A549 (cell line): ENCODE measurements around the gene ZFY. TPM values are rescaled to one million over a fixed set of nuclear protein-coding genes. Genes with fewer than 3 reads are reported as not detected.

Source experiments
- ATAC-seq, 2 experiments: fragments of 200-7000 bp in 1 of 2; fragments of >200 bp in 1 of 2; cut with Nextera tagmentation in 1 of 2; cut with Tn5 transposase in 1 of 2; 3 replicates each; pipeline versions ENCODE4 v1.8.0 to v1.9.1; 2018 to 2020; ENCODE audit warnings: mild to moderate bottlenecking in 1 of 2, moderate library complexity in 1 of 2
- CTCF ChIA-PET: fragments of 300-600 bp; sonication (Branson Sonifier 250); formaldehyde crosslinking; extraction: SDS; loops from one replicate; lab custom pipeline; 2021; ENCODE audit warnings: antibody characterized with exemption, inconsistent platforms; lab: Yijun Ruan, JAX
- POLR2A ChIA-PET: fragments of 350-600 bp; formaldehyde crosslinking; extraction: SDS; loops from one replicate; lab custom pipeline; 2021; ENCODE audit warnings: antibody characterized with exemption, inconsistent platforms; lab: Yijun Ruan, JAX
- DNase-seq, 2 experiments: peaks; one replicate each; pipeline versions ENCODE4 v3.0.0 to v3.0.0-alpha.2; 2011 to 2016; ENCODE audit warnings: low read depth in 1 of 2, low spot score in 1 of 2
- FAIRE-seq: peaks from 2 replicates; lab custom pipeline; 2011; peaks lifted over from hg19 to GRCh38; lab: Jason Lieb, UNC
- H3K27ac ChIP-seq, 2 experiments: fragments of >200 bp; sonication (Bioruptor Twin); formaldehyde crosslinking; 3 replicates each; pipeline ENCODE4 v1.5.1; 2016 to 2017
- H3K4me1 ChIP-seq: fragments of >200 bp; sonication (Bioruptor Twin); formaldehyde crosslinking; 3 replicates; pipeline ENCODE4 v1.6.1; 2016
- H3K4me2 ChIP-seq: fragments of >200 bp; sonication (Bioruptor Twin); formaldehyde crosslinking; 3 replicates; pipeline ENCODE4 v1.6.1; 2016
- H3K4me3 ChIP-seq: fragments of >200 bp; sonication (Bioruptor Twin); formaldehyde crosslinking; 3 replicates; pipeline ENCODE4 v1.5.1; 2016
- H3K9me3 ChIP-seq: fragments of >200 bp; sonication (Bioruptor Twin); formaldehyde crosslinking; 3 replicates; pipeline ENCODE4 v1.6.1; 2016
- ATOH8 ChIP-seq: fragments of 250-450 bp; sonication (Bioruptor Pico); IDR thresholded peaks from 2 replicates; pipeline ENCODE4 v1.5.0; 2020; ENCODE audit warnings: low read depth, mild to moderate bottlenecking, moderate library complexity
- CEBPB ChIP-seq, 2 experiments: fragments of >200 bp in 1 of 2; sonication (Bioruptor Twin) in 1 of 2; formaldehyde crosslinking in 1 of 2; IDR thresholded peaks; 2 replicates each; pipeline ENCODE4 v1.6.1; 2012 to 2016
- CHD4 ChIP-seq: fragments of 200-600 bp; sonication (generic); IDR thresholded peaks from 2 replicates; pipeline ENCODE4 v1.6.1; 2016; ENCODE audit warnings: antibody characterized with exemption, mild to moderate bottlenecking, borderline replicate concordance
- FOSL2 ChIP-seq, 2 experiments: fragments of 450-650 bp in 1 of 2; fragments of >200 bp in 1 of 2; sonication (Bioruptor Twin) in 1 of 2; formaldehyde crosslinking; IDR thresholded peaks; 2 replicates each; pipeline versions ENCODE4 v1.5.0 to v1.6.1; 2016 to 2020; ENCODE audit warnings: mild to moderate bottlenecking in 1 of 2, moderate library complexity in 1 of 2
- GATA3 ChIP-seq: IDR thresholded peaks from 2 replicates; pipeline ENCODE4 v1.6.1; 2012; ENCODE audit warnings: borderline replicate concordance
- HDAC2 ChIP-seq: fragments of 200-600 bp; sonication (generic); IDR thresholded peaks from 2 replicates; pipeline ENCODE4 v1.6.1; 2016
- HES2 ChIP-seq: fragments of >200 bp; sonication (Bioruptor Twin); formaldehyde crosslinking; IDR thresholded peaks from 2 replicates; pipeline ENCODE4 v1.6.1; 2016
- HEYL ChIP-seq: fragments of 250-450 bp; sonication (Bioruptor Pico); IDR thresholded peaks from 2 replicates; pipeline ENCODE4 v1.8.0; 2021; ENCODE audit warnings: mild to moderate bottlenecking, moderate library complexity
- MAX ChIP-seq: IDR thresholded peaks from 2 replicates; pipeline ENCODE4 v1.6.1; 2012
- POLR2A ChIP-seq: IDR thresholded peaks from 2 replicates; pipeline ENCODE4 v1.6.1; 2012; ENCODE audit warnings: mild to moderate bottlenecking, low read length
- RCOR1 ChIP-seq: fragments of 150-350 bp; IDR thresholded peaks from 2 replicates; pipeline ENCODE4 v1.6.1; 2014; ENCODE audit warnings: antibody characterized with exemption, low read length, low read depth
- REST ChIP-seq: fragments of 200-600 bp; sonication (generic); IDR thresholded peaks from 2 replicates; pipeline ENCODE4 v1.6.1; 2016; ENCODE audit warnings: antibody characterized with exemption, mild to moderate bottlenecking, moderate library complexity
- SMC3 ChIP-seq: fragments of >200 bp; sonication (Bioruptor Twin); formaldehyde crosslinking; IDR thresholded peaks from 3 replicates; pipeline ENCODE4 v1.6.1; 2018; ENCODE audit warnings: inconsistent platforms
- TP53 ChIP-seq: fragments of 250-450 bp; sonication (Bioruptor Pico); IDR thresholded peaks from 2 replicates; pipeline ENCODE4 v1.5.0; 2021; ENCODE audit warnings: mild to moderate bottlenecking, moderate library complexity
- ZFP36 ChIP-seq: fragments of 450-650 bp; IDR thresholded peaks from 2 replicates; pipeline ENCODE4 v1.6.1; 2014; ENCODE audit warnings: borderline replicate concordance; ENCODE audit not compliant: partially characterized antibody
- ZNF302 ChIP-seq: fragments of 250-450 bp; sonication (Bioruptor Pico); IDR thresholded peaks from 2 replicates; pipeline ENCODE4 v1.9.0; 2021; ENCODE audit warnings: inconsistent platforms, mild to moderate bottlenecking, moderate library complexity
- WGBS: methylation state at CpG from one replicate; pipeline ENCODE4 v1.1.6; 2017; ENCODE audit errors: missing lambda C conversion rate; 5-methylcytosine and 5-hydroxymethylcytosine counted together
- polyA plus RNA-seq, 4 experiments: library from polyadenylated mRNA; depleted of rRNA in 3 of 4; stranded (reverse); fragments of >200 nt; fragmentation: RNase III in 1 of 4; extraction: RNeasy Plus Mini Kit Qiagen cat#74134 plus additional on column Dnase treatment in 1 of 4; gene quantifications; 2 replicates in 3 of 4; 3 replicates in 1 of 4; pipeline ENCODE4 v1.2.3, GENCODE V29; 2011 to 2017
- TF ChIP-seq, protein P1 (sequence below): fragments of >200 bp; sonication (Bioruptor Twin); formaldehyde crosslinking; IDR thresholded peaks from 3 replicates; pipeline ENCODE4 v1.5.1; 2016
- TF ChIP-seq, protein P2 (sequence below): fragments of >200 bp; sonication (Bioruptor Twin); formaldehyde crosslinking; IDR thresholded peaks from 3 replicates; pipeline ENCODE4 v1.6.1; 2016

ZFY gene
- polyA plus RNA-seq, 2 of the 4 experiments (the other 2 are of a cell fraction), result 3.0 to 11.3 TPM

DNA sequence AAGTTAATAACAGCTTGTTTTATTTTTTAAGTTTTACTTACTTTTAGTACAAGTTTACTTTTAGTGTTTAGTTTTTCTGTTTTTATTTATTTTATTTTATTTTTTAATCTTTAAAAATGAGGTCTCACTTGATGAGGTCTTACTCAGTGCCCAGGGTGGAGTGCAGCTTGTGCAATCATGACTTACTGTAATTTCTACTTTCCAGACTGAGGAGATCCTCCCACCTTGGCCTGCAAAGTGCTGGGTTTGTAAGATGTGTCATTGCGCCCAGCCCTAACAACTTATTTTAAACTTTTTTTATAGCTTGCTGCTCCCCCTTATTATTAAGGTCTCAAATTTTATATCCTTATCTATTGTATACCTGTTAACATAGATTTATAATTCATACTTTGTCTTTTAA lies 41.7 kb upstream of the ZFY start:
- POLR2A ChIA-PET, result no interaction called here
- CTCF ChIA-PET, result no interaction called here
- WGBS, result 100% methylated on average over 1 of the region's 1 CpG
- Histone ChIP-seq H3K4me3 (no peak overlapping the region), H3K27ac (no peak overlapping the region)
- TF ChIP-seq POLR2A (no peak), TP53 (CRISPR knock-in tag) (no peak), SMC3 (no peak), FOSL2 (IDR thresholded peaks at IDR 0.05) (no peak), FOSL2 (CRISPR knock-in tag; IDR thresholded peaks at IDR 0.05) (no peak), ZFP36 (no peak), MAX (no peak), CEBPB (IDR thresholded peaks at IDR 0.05) (no peak), REST (no peak), ATOH8 (CRISPR knock-in tag) (no peak), HDAC2 (no peak), CHD4 (no peak)
- TF ChIP-seq, protein P1, sequence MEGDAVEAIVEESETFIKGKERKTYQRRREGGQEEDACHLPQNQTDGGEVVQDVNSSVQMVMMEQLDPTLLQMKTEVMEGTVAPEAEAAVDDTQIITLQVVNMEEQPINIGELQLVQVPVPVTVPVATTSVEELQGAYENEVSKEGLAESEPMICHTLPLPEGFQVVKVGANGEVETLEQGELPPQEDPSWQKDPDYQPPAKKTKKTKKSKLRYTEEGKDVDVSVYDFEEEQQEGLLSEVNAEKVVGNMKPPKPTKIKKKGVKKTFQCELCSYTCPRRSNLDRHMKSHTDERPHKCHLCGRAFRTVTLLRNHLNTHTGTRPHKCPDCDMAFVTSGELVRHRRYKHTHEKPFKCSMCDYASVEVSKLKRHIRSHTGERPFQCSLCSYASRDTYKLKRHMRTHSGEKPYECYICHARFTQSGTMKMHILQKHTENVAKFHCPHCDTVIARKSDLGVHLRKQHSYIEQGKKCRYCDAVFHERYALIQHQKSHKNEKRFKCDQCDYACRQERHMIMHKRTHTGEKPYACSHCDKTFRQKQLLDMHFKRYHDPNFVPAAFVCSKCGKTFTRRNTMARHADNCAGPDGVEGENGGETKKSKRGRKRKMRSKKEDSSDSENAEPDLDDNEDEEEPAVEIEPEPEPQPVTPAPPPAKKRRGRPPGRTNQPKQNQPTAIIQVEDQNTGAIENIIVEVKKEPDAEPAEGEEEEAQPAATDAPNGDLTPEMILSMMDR, result no peak
- TF ChIP-seq, all 56 proteins: peak for 0
- Histone ChIP-seq H3K4me1 (no peaks in the 10 kb centered on the region), H3K9me3 (no peaks in the 10 kb centered on the region), H3K4me2 (no peak overlapping the region)
- DNase-seq (no peak), ATAC-seq (no peak), FAIRE-seq (no peak)

DNA sequence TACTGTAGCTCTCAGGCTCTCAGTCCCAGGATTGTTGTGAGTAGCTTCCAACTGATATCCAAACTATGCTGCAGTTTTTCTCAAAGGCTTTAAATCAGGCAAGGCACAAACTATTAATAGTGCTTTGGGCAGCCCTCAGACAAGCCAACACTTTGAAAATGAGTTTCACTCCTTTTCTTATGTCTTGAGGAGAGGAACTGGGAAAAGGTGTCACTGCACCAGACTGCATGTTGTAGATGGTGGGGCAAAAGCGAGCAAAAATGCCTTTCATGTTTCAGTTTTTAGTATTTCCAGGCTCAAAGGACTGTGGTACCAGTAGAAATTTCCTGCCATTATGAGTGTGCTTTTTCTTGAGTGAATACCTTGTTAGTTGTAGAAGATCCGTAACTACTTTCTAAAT lies 39.1 kb upstream of the ZFY start:
- Histone ChIP-seq H3K4me3 (no peak overlapping the region), H3K27ac (no peak overlapping the region), H3K9me3 (no peaks in the 10 kb centered on the region), H3K4me1 (no peaks in the 10 kb centered on the region), H3K4me2 (no peak overlapping the region)
- no peak for ATAC-seq
- FAIRE-seq, result no peak
- 77% methylated on average over 1 of the region's 2 CpGs for WGBS
- no peak for DNase-seq
- CTCF ChIA-PET, result no interaction called here
- POLR2A ChIA-PET, result no interaction called here
- TF ChIP-seq ZNF302 (no peak), GATA3 (no peak), HES2 (no peak), HEYL (no peak), RCOR1 (no peak)
- TF ChIP-seq, protein P2, sequence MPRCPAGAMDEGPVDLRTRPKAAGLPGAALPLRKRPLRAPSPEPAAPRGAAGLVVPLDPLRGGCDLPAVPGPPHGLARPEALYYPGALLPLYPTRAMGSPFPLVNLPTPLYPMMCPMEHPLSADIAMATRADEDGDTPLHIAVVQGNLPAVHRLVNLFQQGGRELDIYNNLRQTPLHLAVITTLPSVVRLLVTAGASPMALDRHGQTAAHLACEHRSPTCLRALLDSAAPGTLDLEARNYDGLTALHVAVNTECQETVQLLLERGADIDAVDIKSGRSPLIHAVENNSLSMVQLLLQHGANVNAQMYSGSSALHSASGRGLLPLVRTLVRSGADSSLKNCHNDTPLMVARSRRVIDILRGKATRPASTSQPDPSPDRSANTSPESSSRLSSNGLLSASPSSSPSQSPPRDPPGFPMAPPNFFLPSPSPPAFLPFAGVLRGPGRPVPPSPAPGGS, result no peak
